Ramos (cell line): ENCODE results near the gene DEPDC7.
"Not testable (repeated sequence)": the region's sequence is repeated elsewhere in the genome, so short reads cannot be mapped to it uniquely, and the experiment has no call there.

ENCODE experiments used
- in situ Hi-C: fragments of 300-500 bp; cut with MboI; formaldehyde crosslinking; loops from one replicate; pipeline ENCODE4 v1.14.3; 2022; ENCODE audit warnings: low sequenced_read_pairs; ENCODE audit not compliant: unreplicated experiment

The DEPDC7 gene

GRCh38 chr11:33021501-33021900 is 5.8 kb downstream of the DEPDC7 start:
- in situ Hi-C loops, result no loop called here

DNA sequence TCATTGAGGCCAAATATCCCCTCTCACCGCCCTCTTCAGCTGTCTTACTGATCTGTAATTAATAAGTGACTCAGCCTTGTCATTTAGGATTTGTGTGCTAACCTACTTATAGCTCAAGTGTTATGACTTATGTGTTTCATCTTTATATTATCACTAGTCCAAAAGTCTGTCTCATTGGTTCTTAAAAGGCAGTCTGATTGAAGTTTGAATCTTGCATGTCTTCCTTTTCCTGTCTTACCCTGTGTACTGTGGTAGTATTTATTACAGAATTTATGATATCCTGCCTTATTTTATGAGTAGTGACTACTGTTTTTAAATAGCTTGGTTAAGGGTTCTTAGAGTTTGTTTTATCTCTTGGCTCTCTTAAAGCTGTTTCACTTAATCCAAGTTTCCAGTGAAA is 6.3 kb downstream of the DEPDC7 start:
- in situ Hi-C loops, result no loop called here

- in situ Hi-C loops, result no loop called here
Observed at GRCh38 chr11:33025339-33025722, 9.7 kb downstream of the DEPDC7 start.

DNA sequence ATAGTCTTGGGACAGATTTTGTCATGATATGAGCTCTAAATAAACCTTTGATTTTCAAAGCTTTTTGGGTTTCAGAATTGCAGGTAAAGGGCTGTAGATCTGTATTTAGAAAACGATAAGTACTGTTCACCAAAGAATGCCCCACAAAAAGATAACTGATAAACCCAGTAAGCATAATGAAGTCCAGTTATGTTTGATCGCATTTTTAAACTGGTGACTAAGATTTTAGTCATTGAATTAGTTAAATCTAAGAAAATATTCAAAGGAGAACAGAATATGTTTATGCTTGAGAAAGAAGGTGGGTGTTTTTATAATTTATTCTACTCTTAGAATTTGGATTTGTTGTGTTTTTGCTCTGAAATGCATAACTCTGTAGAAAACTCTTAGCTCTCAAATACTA is 11.6 kb downstream of the DEPDC7 start:
- in situ Hi-C loops, result no loop called here

- in situ Hi-C loops, result no loop called here
Observed at GRCh38 chr11:33027846-33028536, 12.3 kb downstream of the DEPDC7 start.

DNA sequence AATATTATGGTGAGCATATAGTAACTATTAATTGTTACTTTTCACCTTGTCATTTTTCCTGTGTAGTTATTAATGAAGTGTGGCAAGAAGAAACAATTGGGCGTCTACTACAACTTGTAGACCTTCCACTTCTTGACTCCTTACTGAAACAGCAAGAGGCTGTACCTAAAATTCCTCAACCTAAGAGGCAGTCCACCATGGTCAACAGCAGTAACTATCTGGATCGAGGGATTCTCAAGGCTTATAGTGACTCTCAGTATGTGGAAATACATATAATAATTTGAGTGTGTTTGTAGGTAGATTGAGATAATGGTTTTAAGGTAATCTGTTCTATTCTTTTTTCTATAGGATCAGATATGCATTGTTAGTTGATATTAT is 12.8 kb downstream of the DEPDC7 start:
- in situ Hi-C loops, result no loop called here

DNA sequence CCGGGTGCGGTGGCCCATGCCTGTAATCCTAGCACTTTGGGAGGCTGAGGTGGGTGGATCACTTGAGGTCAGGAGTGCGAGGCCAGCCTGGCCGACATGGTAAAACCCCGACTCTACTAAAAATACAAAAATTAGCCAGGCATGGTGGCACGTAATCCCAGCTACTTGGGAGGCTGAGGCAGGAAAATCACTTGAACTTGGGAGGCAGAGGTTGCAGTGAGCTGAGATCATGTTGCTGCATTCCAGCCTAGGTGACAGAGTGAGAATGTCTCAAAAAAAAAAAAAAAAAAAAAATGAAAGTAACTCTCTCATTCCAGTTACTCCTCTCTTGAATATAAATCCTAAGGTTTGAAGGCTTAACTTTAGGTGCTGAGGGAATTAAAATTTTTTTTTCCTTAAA is 13.5 kb downstream of the DEPDC7 start:
- in situ Hi-C loops, result not testable (repeated sequence)

DNA sequence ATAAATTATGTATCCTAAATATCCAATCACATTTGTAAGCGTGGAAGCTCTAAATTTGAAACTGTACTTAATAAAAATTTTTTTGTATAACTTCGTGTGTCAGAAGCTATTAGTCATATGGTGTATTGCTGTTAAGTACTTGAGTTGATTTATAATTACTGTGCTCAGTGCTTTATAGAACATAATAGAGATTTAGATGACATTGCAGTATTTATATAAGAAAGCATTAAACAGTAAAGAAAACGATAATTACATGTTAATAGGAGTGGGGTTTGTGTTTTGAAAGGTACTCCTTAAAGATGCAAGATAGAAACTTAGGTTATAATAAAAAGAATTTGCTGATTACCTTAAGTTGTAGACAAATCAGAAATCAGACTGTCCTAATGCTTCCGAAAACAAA is 17.8 kb downstream of the DEPDC7 start:
- in situ Hi-C loops, result no loop called here

- in situ Hi-C loops, result no loop called here
Observed at GRCh38 chr11:33035011-33035410, 19.3 kb downstream of the DEPDC7 start.

DNA sequence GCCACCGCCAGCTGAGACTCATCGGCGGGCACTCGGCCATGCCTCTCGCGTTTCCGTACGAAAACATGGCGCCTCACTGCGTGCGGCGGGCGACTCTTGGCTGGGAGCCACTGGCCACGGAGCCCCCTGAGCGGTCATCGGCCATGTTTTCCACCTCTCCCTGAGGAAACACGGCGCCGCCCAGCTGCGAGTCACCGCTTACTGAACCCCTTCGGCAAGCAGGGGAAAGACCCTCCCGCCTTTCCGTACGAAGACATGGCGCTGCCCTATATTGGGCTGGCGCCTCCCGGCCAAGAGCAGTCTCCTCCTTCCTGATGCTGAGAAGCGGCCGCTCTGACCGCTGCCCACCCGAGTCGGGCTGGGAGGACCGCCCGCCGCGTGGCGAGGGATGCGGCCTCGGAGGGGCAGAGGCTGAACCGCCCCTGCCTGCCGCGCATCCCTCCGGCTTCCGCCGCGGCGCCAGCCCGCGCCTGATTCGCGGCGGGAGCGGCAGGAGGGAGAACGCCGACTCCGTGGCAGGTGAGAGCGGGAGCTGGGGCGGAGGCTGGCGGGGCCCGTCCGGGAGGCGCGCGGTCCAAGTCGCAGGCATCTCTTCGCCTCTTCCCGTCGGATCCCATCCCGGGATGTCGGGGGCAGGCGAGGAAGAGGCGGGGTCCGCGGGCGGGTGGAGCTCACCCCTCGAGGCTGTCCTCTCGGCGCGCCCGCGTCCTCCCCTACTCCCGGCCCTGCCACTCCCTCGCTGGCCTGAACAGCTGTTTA is 23.8 kb downstream of the DEPDC7 start, which contains the start of gene TCP11L1:
Gene TCP11L1, plus strand, starts transcription at position 299 of the 759 bp plus-strand sequence. CDS start 4,202 bp downstream, outside the sequence.
- in situ Hi-C loops, result no loop called here

DNA sequence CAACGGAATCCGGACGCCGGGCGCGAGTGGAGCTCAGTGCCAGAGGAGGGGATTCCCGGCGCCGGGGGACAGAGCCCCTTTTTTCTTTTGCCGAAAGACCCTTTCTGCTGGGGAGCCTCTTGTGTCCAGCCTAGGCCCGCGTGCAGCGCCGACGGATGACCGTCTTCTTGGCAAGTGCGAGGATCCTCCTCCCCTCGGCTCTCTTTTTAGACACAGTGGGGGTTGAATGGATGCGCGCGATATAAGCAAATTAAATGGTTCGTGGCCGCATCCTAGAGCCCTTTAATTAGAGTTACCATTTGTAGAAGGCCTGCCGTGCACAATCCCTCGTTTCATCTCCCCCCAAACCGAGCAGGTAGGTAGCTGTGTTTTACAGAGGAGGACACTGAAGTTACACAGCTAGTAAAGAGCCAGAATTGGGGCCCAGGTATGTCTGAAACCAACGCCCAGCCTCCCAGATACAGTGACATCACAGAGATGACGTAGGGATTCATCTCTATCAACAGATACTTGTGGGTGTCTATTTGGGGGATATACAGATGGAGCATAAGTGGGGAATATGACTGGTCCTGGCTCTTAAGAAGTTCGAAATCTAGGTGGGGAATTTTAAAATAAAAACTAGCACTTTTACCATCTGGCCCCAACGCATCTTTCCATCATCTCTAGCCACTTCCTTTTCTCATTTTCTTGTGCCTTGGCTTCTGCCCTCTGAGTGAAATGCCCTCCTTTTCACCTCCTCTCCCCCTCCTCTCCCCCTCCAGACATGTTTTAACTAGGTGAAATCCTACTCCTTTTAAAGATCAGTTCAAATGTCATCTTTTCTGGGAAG is 24.6 kb downstream of the DEPDC7 start:
- in situ Hi-C loops, result no loop called here

DNA sequence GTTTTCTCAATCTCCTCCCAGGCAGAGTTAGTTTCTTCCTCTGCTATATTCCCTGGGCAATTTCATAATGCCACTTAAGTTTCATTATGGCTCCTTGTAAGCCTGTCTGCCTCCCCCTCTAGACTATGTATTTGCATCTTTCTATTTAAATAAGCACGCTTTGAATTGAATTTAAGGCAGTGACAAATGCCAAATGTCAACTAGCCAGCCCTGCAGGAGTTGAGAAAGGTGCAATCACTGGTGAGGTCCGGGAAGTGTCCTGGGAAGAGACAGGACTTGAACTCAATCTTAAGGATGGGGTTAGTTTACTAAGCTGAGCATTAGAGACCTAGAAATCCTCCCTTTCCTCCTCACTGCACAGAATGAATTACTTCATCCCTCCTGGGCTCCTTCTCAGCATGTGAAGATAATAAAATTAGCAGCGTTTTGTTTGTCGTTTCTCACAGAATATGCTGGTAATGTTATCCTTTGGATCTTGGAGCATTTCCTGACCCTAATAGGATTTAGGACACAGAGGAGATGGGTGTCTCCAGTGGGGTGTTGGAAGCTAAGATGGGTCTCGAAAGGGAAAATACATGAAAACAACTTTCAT is 25.3 kb downstream of the DEPDC7 start:
- in situ Hi-C loops, result no loop called here

DNA sequence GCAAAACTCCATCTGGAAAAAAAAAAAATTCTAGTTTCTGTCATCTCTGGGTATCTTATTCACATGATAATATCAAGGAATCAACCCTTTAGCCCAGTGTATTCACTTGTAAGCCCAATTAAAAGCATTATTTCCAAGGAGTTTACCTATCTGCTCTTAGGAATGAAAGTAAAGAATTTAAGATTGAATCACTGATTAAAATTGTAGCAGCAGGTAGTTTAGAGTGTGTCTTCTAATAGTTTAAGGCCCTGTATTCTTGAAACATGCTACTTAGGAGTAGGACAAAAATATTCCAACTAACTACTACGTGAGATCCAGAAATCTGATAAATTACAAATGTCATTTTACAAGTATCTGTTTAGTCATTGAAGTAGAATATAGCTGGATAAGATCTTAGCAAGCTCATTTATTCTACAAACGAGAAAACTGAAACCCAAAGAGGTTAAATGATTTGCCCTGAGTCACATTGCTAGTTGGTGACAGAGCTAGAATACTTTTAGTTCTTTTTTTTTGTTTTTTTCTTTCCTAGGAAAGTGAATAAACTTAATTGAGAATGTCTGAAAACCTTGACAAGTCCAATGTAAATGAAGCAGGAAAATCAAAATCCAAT is 27.6 kb downstream of the DEPDC7 start:
- in situ Hi-C loops, result no loop called here

- in situ Hi-C loops, result no loop called here
Observed at GRCh38 chr11:33044285-33044756, 28.6 kb downstream of the DEPDC7 start.

DNA sequence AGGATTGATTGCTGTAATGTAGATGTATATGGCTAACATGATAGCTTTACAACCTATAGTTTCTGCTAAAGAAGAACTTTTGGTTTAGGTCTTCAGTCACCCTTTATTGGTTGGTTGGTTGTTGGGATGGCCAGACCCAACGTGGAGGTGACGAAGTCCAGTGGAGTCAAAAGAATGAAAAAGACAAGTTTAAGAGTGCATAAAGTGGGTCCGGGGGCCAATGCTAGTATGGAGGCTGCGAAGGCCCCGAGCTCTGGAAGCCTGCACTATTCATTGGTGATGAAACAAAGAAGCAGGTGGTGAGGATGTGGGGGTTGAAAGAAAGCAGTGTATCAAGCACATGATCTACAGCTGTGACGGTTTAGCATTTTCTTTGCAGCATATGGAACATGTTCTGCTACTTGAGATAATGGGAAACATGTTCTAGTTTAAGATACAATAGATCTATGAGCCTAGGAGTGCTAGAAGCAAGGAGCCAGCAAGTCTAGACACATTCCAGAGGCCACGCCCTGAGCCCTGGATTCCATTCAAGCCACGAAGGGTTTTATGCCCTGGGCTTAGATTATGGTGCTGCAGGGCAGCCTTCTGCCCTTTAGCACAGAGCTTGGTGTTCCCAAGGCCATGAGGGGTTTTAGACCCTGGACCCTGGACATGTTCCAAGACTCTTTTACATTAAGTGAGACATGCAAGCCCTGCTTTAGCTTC is 30.0 kb downstream of the DEPDC7 start:
- in situ Hi-C loops, result no loop called here

DNA sequence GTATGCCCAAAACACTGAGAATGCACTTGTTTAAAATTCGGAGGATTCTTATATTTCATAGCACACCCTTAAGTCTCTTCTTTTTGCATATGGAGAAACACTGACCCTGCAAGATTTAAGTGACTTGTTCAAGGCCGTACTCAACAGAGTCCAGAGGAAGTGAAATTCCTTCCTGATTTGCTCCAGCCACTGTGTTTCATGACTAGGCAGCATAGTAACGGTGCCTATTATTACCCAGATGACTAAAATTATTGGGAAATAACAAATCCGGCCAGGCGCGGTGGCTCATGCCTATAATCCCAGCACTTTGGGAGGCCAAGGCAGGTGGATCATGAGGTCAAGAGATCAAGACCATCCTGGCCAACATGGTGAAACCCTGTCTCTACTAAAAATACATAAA is 33.0 kb downstream of the DEPDC7 start:
- in situ Hi-C loops, result not testable (repeated sequence)

GRCh38 chr11:33049565-33050408 is 34.1 kb downstream of the DEPDC7 start:
- in situ Hi-C loops, result not testable (repeated sequence)

DNA sequence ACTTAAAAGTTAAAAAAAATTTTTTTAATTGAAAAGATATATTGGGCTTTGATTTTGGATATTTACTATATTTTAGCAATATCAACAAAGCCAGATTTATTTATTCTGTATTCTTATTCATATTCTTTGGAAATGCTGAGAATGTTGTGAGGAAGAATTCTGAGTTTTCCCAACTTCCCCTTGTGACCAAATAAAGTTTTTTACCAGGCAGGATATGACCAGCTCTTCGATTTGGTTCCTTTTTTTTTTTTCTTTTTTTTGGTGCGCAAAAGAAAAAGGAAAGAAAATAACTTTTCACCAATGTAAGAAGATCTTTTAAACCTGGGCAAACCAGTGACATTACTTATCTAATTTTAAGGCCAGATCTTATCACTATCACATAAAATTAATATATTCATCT is 36.6 kb downstream of the DEPDC7 start:
- in situ Hi-C loops, result no loop called here

- in situ Hi-C loops, result no loop called here
Observed at GRCh38 chr11:33055375-33055774, 39.7 kb downstream of the DEPDC7 start.
